NCI-H345 treated with DMSO at 0.1 percent for 48 hours (cell line): ENCODE results near the gene WDR49.

Source experiments
- DNase-seq: peaks from one replicate; lab custom pipeline; 2025; ENCODE audit not compliant: unreplicated experiment; lab: John Stamatoyannopoulos, UW

The WDR49 gene

DNA sequence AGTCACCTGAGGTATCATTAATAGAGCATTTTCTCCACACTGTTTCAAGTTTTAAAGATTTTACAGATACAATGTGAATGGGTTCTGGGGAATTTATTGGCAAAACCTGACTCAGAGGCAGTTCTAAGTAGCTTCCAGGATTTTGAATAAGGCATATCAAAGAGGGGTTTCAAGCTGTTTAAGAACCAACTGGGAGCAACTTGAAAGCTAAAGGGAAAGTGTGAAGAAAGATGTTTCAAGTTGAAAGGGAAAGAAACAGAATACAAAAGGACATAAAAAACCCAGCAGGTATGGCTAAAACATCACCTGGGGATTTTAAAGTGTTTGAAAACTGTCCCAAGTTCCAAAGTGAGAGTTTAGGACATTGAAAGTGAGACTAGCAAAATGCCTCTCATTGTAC is 162.1 kb downstream of the WDR49 start:
- DNase-seq: no peak

DNA sequence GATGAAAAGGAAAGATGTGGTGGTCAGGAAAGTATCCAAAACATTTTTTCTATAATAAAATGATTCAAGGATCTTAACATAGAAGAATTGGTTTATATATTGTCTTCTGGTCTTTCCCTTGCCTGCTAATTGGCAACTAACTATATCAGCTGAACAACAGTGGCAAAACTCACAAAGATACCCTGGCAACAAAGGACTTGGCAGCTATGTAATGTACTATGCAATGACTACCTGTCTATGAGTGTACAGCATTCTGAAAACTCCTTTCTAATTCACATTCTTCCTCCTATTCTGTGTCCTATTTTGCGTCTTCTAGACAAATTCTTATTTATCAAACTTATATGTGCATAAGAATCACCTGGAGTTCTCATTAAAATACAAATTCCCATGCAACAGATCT is 164.2 kb downstream of the WDR49 start:
- DNase-seq: no peak

DNA sequence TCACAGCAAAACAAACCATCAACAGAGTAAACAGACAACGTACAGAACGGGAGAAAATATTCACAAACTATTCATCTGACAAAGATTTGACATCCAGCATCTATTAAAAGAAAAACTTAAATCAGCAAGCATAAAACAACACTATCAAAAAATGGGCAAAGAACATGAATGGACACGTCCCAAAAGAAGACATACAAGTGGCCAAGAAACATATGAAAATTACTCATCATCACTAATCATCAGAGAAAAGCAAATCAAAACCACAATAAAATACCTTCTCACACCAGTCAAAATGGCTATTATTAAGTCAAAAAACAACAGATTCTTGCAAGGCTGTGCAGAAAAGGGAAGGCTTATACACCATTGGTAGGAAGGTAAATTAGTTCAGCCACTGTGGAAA is 166.2 kb downstream of the WDR49 start:
- no peak for DNase-seq

DNA sequence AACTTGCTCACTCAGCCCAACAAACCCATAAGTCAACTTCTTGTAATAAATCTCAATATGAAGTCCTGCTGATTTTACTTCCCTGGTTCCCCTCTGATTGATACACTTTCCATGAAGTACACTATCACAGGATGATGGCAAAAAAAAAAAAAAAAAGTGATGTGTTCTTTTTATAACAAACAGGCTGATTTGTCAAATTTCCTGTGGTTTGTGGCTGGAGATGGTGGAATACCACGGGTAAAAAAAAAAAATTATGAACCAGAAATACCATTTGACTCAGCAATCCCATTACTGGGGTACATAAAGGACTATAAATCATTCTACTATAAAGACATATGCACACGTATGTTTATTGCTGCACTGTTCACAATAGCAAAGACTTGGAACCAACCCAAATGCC is 169.2 kb downstream of the WDR49 start:
- no peak for DNase-seq

DNA sequence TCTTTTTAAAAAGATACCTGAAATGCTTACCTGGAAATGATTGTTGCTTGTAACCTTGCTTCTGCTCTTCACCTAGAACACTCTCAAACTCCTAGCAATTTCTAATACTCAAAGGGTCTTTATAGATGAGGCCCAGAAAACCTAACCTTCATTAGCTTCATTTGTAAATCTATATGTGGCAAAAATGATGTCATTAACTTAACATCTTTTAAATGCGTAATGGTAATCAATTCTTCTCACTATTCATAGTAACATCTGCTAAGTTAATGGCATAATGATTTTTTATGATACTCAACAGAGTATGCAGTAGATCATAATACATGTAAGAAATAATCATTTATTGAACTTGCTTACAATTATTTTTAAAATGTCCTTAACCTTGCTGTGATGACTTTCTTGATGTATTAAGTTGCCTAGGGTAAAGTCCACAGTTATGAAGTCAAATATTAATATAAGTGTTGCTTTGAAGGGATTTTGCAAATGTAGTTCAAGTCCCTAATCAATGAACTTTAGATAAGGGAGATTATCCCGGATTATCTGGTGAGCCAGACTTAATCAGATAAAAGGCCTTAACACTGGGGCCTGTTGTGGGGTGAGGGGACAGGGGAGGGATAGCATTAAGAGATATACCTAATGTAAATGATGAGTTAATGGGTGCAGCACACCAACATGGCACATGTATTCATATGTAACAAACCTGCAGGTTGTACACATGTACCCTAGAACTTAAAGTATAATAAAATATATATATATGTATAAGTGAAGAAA is 169.8 kb downstream of the WDR49 start:
- no peak for DNase-seq

DNA sequence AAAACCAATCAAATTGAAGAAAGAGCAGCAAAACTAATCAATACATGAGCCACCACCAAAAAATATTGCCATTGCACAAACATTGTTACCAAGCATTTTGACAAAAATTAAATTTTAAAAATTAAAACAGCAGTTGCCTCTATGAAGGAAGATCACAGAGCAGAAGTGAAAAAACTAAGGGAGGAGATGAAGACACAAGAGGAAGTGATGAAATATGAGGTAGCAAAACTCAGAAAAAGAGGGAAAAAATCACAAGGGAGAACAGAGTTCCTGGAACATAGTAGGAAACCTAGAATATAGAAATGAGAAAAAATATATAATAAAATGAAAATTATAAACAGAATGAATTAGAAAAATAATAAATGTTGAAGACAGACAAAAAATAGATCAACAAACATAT is 172.6 kb downstream of the WDR49 start:
- no peak for DNase-seq

DNA sequence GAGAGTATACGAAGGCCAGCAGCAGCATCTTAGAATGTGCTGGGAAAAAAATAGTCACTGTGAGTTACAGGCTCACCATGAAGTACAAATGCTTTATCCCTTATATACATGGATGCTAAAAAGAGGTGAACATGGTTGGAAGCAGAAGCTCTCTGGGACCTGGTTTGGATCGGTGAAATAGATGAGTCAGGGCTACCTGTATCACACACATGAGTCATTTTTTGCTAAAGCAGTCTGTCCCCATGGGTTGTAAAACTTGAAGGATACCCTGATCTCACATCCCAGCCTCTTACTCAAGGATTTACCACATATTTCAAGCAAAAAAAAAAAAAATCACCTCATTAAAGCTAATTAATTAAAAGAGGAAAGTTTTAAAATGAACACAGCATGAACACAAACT is 173.0 kb downstream of the WDR49 start:
- no peak for DNase-seq

DNA sequence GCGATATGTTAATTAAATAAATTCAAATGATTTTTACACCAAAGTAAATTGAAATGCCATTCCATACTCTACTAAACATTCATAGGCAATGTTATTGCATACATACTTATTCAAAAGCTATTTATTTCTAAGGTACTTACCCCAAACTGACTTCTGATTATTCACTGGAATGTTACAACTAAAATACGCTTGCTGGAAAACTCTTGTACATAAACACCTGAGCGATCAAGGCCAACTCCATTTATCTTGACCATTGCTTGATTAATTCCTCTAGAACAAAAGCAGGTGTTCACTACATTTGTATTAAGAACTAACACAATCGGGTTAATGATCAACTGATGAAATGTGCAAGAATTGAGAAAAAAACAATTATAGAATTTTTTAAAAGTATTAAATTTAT is 179.9 kb downstream of the WDR49 start, which contains the start of gene SERPINI2:
TSS of gene SERPINI2 (minus strand) at position 180 of the 400 bp plus-strand sequence. CDS start 2,208 bp downstream, outside the sequence.
- no peak for DNase-seq

DNA sequence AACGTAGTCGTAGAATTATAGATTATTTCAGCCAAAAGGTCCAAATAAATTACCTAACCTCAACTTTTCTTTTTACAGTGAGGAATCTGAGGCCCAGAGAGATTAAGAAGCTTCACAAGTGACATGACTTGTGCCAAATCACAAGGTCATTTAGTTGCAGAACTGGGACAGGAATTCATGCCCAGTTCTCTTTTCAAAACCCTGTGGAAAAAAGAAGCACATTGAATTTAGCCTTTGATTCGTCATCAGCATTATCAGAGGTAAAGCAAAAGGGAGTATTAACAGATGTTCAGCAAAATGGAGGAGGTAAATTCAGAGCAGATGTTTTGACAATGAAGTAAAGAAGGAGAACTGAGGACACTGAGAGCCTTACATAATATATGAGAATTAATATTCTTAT is 184.4 kb downstream of the WDR49 start:
- no peak for DNase-seq

DNA sequence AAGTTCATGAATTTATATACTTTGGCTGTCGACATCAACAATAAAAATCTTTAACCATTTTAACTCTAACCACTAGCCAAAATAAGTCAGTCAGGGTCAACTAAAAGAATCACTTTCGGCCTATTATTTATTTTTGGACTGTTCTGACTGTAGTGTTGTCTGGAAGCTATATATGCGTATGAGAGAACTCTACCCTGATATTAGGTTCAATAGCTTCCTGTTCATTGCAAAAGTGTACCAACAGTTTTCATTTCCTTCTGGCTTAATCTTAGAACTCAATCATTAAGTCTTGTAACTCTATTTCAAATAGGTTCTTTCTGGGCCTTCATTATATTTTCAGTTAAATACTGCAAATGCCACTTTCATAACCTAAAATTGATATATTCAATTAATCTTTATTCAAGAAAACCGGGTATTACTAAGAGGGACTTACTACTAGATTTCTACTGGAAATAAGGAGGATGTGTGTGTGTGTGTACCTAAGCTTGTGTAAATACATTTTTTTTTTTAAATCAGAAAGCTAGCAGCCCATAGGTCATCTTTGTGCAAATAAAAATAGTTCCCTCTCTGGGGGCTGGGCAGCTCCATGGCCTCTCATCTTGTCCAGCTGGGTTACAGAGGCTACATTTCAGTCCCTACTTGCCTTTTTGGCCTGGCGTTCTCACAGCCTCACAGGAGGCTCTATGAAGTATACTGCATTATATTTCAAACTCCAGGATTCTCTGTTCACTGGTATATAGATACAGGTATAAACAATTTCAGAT is 185.7 kb downstream of the WDR49 start:
- DNase-seq: no peak

DNA sequence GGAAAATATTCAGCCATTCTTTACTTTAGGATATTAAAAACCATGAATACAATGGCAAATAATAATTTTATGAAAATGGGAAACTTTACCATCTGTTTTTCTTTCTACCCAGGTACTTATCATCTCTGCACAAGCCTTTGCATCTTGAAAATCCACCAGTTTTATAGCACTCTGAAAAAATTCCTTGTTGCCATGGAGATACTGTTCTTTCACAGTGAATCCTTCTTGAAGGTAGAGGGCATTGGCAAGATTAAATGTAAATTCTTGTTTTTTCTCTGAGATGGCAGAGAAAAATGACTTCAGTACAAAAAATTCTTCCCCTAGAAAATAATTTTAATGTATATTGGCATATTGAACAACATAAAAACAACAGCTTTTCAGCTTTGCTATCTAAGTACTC is 186.8 kb downstream of the WDR49 start:
- no peak for DNase-seq

DNA sequence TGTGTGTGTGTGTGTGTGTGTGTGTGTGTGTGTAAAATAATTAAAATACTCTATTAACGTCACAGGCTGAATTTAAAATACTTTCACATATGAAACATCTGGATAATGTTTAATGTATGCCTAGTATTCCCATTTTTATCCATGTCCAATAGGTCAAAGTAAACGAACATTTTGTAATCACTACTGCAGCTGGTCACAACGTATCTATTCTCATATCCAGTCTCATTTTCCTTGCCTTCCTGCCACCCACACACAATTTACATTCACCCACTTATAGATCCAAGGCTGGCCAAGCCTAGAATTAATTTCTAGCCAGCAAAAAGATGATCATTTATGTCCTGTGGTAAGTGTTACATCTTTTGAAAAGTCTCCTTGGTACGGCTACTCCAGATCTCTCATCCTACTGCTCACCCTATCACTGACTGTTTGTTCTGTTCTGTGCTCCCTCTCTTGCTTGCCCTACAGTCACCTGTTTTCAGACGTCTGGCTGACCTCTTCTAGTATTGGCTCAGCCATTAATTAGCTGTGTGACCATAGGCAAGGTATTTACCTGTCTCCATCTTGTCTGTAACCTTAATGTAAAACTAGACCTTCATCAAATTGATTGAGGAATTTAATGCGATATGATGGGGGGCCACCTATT is 197.5 kb downstream of the WDR49 start:
- DNase-seq: no peak

DNA sequence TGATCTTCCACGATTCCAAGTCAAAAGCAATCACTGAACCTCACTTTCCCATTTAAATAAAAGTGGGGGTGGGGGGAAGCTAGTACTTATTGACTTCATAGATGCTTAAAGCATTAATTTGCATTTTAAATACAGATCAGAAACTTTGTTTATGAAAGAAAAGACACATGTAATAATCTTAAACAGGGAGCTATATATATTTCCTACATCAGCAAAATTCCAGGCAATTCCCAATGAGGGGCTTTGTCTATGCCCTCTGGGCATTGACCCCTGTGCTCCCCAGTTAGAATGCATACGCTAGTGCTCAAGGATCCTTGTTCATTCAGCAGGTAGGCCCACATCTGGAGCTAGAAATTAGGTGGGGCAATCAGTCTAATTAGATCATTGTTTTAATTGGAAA is 199.9 kb downstream of the WDR49 start:
- DNase-seq: no peak

DNA sequence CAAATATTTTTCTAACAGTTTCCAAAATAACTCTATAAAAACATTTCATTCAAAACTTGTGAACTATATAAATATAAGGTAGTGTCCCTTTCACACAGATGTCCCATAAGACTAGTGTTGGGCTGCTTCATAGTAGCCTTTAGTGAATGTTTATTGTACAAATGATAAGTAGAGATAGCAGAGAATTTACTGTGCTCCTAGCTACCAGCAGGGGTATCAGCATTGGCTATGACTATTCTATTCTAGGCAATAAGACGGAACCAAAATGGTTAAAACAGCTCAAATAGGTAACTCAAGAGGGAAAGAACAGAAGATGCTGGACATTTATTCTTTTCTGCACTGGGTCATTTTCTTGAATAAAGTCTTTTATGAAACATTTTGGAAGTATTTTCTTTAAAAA is 202.5 kb downstream of the WDR49 start:
- DNase-seq: no peak

DNA sequence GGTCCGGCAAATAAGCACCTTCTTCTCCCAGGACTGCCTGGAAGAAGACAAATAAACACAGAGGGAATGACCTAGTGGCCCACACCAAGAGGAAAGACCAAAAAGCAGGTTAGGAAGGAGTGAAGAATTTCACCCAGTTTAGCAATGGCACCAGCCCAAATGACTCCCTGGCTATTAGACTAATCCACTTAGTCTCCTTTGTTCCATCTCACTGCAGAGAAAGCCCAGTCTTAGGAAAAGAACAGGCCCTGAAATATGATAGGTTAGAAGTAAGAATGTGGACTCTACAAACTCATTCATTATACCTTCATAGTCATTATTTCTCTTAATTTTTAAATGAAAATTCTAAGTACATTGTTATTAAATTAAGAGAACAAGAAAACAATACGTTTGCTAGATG is 203.1 kb downstream of the WDR49 start:
- DNase-seq: no peak

DNA sequence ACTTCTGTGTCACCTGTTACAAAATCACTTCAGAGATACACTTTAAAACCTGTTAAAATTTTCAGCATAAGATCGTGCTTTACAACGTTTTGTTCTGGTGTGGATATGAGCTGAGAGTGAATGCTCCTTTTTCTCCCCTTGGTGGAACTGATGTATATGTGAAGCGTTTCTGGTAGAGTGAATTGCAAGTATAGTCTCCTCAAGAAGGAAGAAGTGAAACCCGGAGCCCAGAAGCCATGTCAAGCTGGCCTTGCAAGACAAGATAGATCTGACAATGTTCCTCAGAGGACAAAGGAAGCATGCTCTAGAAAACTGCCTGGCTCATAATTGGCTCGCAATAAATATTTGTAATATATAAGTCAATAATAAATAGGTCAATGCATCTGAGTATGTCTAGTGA is 203.5 kb downstream of the WDR49 start:
- DNase-seq: no peak

DNA sequence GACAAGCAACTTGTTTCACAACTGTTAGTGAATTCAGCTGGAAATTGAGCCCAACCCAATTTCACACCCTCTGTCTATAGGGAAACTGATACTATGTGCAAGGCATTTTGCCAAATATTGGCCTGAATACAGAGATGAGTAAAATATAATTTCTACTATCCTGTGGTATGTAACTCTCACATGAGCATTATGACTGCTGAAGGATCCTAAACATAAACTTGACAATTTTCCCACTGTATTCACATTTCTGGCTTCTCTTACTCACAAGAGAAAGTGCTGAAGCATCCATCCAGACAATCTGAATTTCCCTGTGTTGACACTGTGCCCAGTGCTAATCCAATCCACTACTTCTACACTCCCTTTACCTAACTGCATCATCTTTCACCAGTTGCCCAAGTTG is 208.3 kb downstream of the WDR49 start:
- no peak for DNase-seq

DNA sequence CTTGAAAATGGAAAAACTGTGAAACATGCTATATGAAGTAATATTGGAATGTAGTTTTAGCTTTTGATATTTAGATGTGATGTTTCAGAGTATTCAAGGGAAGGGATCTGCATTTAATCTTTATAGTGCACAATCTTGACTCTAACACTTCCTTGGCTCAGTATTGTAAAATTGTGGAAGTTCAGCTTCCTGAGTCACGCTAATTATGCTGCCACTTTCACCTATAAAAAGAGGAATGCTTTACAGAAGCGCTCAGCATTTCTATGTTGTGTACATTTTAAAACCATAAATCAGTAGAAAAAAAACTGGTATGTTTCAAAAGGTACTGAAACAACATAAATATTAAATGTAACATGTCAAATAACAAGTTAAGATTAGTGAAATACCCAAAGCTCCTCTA is 212.5 kb downstream of the WDR49 start:
- no peak for DNase-seq

DNA sequence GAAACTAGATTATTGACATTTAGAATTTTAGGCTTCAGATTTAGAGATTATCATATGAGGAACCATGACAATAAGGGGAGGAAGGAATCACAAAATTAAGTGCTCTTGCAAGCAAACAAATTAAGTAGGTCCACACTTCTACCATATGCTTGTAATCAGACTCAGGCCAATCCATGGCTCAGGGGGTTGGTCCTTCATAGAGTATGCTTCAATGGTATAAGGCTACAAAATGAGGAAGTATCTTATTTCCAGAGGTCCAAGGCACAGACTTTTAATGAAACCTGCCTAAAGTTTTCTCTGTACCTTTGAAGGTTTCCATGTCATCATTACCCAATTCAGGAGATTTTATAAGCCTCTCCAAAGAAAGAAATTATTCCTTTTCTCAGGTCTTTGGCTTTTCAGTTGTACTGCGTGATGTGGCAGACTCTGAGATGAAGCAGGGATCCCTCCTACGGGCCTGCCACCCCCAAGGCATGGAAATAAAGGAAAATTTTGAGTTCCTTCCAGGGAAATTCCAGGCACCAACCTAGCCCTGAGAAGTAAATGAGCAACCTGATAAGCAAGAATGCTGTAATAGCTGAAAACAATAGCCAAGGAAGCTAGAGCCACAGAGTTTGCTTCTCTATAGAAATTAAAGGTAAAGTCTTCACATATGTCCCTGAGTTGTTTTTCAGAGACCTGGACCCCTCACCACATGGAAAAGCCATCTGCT is 216.2 kb downstream of the WDR49 start:
- DNase-seq: no peak
